Upper lobe of left lung (tissue), 4 donors: ENCODE results near the gene VWA8.

ENCODE experiments used
- POLR2A ChIP-seq, 4 donors: fragments of 450-650 bp; IDR thresholded peaks; one replicate each; pipeline ENCODE4 v1.5.1; 2016 to 2017; ENCODE audit warnings: antibody characterized with exemption in 4 of 4, mild to moderate bottlenecking in 2 of 4
- POLR2AphosphoS5 ChIP-seq, 2 donors: sonication (generic); formaldehyde crosslinking; IDR thresholded peaks; one replicate each; pipeline ENCODE4 v1.5.1; 2017; ENCODE audit warnings: antibody characterized with exemption in 2 of 2
- TF ChIP-seq, protein P1 (sequence below), 6 experiments: fragments of 450-650 bp in 4 of 6; fragments of 200-600 bp in 2 of 6; sonication (generic) in 2 of 6; IDR thresholded peaks; one replicate each; pipeline ENCODE4 v1.5.1; 2016 to 2019; ENCODE audit warnings: antibody characterized with exemption in 6 of 6

DNA sequence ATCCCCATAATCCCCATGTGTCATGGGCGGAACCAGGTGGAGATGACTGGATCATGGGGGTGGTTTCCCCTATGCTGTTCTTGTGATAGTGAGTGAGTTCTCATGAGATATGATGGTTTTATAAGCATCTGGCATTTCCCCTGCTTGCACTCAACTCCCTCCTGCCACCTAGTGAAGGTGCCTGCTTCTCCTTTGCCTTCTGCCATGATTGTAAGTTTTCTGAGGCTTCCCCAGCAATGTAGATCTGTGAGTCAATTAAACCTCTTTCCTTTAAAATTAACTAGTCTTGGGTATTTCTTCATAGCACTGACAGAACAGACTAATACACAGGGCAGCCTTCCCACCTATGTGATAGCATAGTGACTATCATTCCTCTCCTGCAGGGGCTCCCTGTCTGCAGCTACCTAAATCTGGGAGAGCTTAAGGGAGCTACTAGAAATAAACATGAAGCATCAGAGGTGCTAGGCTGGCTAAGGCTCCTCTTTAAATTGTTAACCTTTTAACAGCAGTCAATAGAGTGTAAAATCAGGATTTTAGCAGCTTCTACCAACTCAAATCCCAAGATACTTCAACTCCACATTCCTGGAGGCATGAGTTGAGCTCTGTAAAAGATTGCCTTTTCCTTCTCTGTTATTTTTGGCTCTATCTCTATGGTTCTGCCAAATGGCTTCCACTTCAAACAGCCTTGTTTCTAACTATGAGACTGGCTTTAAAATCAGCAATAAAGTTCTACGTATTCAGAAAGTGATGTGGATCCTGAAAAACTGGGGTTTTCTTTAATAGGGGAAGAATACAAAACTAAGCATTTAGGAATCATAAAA lies 112.3 kb downstream of the VWA8 start:
- TF ChIP-seq, protein P1, sequence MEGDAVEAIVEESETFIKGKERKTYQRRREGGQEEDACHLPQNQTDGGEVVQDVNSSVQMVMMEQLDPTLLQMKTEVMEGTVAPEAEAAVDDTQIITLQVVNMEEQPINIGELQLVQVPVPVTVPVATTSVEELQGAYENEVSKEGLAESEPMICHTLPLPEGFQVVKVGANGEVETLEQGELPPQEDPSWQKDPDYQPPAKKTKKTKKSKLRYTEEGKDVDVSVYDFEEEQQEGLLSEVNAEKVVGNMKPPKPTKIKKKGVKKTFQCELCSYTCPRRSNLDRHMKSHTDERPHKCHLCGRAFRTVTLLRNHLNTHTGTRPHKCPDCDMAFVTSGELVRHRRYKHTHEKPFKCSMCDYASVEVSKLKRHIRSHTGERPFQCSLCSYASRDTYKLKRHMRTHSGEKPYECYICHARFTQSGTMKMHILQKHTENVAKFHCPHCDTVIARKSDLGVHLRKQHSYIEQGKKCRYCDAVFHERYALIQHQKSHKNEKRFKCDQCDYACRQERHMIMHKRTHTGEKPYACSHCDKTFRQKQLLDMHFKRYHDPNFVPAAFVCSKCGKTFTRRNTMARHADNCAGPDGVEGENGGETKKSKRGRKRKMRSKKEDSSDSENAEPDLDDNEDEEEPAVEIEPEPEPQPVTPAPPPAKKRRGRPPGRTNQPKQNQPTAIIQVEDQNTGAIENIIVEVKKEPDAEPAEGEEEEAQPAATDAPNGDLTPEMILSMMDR (IDR thresholded peaks at IDR 0.05), result no peak
- TF ChIP-seq POLR2A (IDR thresholded peaks at IDR 0.05) (no peak), POLR2AphosphoS5 (IDR thresholded peaks at IDR 0.05) (no peak)
